HEK293 (cell line): ENCODE results near the gene ADGRG7.
"Not testable (repeated sequence)": the region's sequence is repeated elsewhere in the genome, so short reads cannot be mapped to it uniquely, and the experiment has no call there.

Experiments
- CTCF ChIA-PET: fragments of 350-600 bp; formaldehyde crosslinking; extraction: SDS; loops from one replicate; lab custom pipeline; 2021; ENCODE audit warnings: antibody characterized with exemption; lab: Yijun Ruan, JAX
- POLR2A ChIA-PET: fragments of 300-600 bp; formaldehyde crosslinking; extraction: SDS; loops from one replicate; lab custom pipeline; 2020; ENCODE audit warnings: antibody characterized with exemption, inconsistent platforms; lab: Yijun Ruan, JAX
- H3K27ac ChIP-seq: fragments of 200-500 bp; sonication (Bioruptor generic); 2 replicates; pipeline ENCODE4 v1.5.1; 2014; ENCODE audit warnings: low read depth, low read length, control low read depth, inconsistent platforms; ENCODE audit errors: extremely low read depth
- H3K36me3 ChIP-seq, 2 experiments: fragments of 200-500 bp in 1 of 2; sonication (Bioruptor generic) in 1 of 2; 1 replicate in 1 of 2; 2 replicates in 1 of 2; pipeline ENCODE4 v1.5.1; 2014 to 2017; ENCODE audit warnings: inconsistent platforms in 2 of 2, low read length in 2 of 2; ENCODE audit not compliant: control insufficient read depth in 2 of 2, insufficient read depth in 1 of 2
- H3K4me1 ChIP-seq: fragments of 200-500 bp; sonication (Bioruptor generic); 2 replicates; pipeline ENCODE4 v1.5.1; 2014; ENCODE audit warnings: mild to moderate bottlenecking, low read length, inconsistent platforms; ENCODE audit not compliant: control insufficient read depth, insufficient read depth
- H3K4me3 ChIP-seq: 2 replicates; pipeline ENCODE4 v1.5.1; 2011; ENCODE audit warnings: low read depth, mild to moderate bottlenecking, control low read depth, low read length, moderate library complexity
- H3K9me3 ChIP-seq: fragments of 200-500 bp; sonication (Bioruptor generic); 2 replicates; pipeline ENCODE4 v1.5.1; 2014; ENCODE audit warnings: low read depth, low read length, inconsistent platforms; ENCODE audit not compliant: control insufficient read depth, insufficient read depth
- MEIS1 ChIP-seq: sonication (generic); formaldehyde crosslinking; IDR thresholded peaks from 2 replicates; pipeline ENCODE4 v1.8.1; 2022; ENCODE audit warnings: missing genetic modification reagents, mild to moderate bottlenecking, borderline replicate concordance
- PATZ1 ChIP-seq: fragments of 450-650 bp; formaldehyde crosslinking; IDR thresholded peaks from 2 replicates; pipeline ENCODE4 v1.5.1; 2016; ENCODE audit warnings: missing biosample characterization, missing genetic modification characterization
- PRDM4 ChIP-seq: fragments of 450-650 bp; formaldehyde crosslinking; IDR thresholded peaks from 2 replicates; pipeline ENCODE4 v1.5.1; 2017; ENCODE audit warnings: missing biosample characterization, missing genetic modification characterization
- REST ChIP-seq: fragments of 450-650 bp; formaldehyde crosslinking; IDR thresholded peaks from 2 replicates; pipeline ENCODE4 v1.5.1; 2016; ENCODE audit warnings: missing biosample characterization, missing genetic modification characterization
- ZFP69B ChIP-seq: fragments of 450-650 bp; formaldehyde crosslinking; IDR thresholded peaks from 2 replicates; pipeline ENCODE4 v1.5.1; 2016; ENCODE audit warnings: missing biosample characterization, missing genetic modification characterization
- ZNF10 ChIP-seq: fragments of 450-650 bp; formaldehyde crosslinking; IDR thresholded peaks from 2 replicates; pipeline ENCODE4 v1.5.1; 2017; ENCODE audit warnings: missing biosample characterization, missing genetic modification characterization
- ZNF19 ChIP-seq: fragments of 450-650 bp; formaldehyde crosslinking; IDR thresholded peaks from 2 replicates; pipeline ENCODE4; 2016; ENCODE audit warnings: missing biosample characterization, missing genetic modification characterization, low read depth
- ZNF292 ChIP-seq: fragments of 450-650 bp; formaldehyde crosslinking; IDR thresholded peaks from 2 replicates; pipeline ENCODE4 v1.5.1; 2016; ENCODE audit warnings: low read depth, missing biosample characterization, missing genetic modification characterization, borderline replicate concordance
- ZNF350 ChIP-seq: fragments of 450-650 bp; formaldehyde crosslinking; IDR thresholded peaks from 2 replicates; pipeline ENCODE4 v1.5.0; 2017; ENCODE audit warnings: missing biosample characterization, mild to moderate bottlenecking, missing genetic modification characterization
- ZNF561 ChIP-seq: fragments of 450-650 bp; IDR thresholded peaks from 2 replicates; pipeline ENCODE4 v1.5.1; 2018; ENCODE audit warnings: missing biosample characterization, missing genetic modification characterization, borderline replicate concordance
- ZNF747 ChIP-seq: fragments of 450-650 bp; formaldehyde crosslinking; IDR thresholded peaks from 2 replicates; pipeline ENCODE4 v1.5.1; 2016; ENCODE audit warnings: missing biosample characterization, missing genetic modification characterization

ADGRG7 gene

GRCh38 chr3:100580147-100580546, 29.3 kb upstream of the ADGRG7 start:
- Histone ChIP-seq H3K27ac (no peak overlapping the region), H3K9me3 (no peaks in the 10 kb centered on the region), H3K4me1 (no peaks in the 10 kb centered on the region), H3K36me3 (no peaks in the 10 kb centered on the region)
- TF ChIP-seq ZFP69B (tag by site-specific recombination): no peak
- no peak for TF ChIP-seq ZNF350 (tag by site-specific recombination)
- no peak for TF ChIP-seq ZNF19 (tag by site-specific recombination)
- TF ChIP-seq ZNF747: no peak
- TF ChIP-seq ZNF10 (tag by site-specific recombination): no peak
- TF ChIP-seq MEIS1: no peak
- no peak for TF ChIP-seq PATZ1 (tag by site-specific recombination)
- TF ChIP-seq, all 188 proteins: peak for 0
- no peak overlapping the region for H3K4me3 ChIP-seq
- ChIA-PET CTCF (interaction anchor here (1.3 to 2.5 kb wide), 2 partner anchors 10 to 11 kb away, joined by 10 to 15 read pairs; no protein-coding TSS in a partner anchor), POLR2A (no interaction called here)

GRCh38 chr3:100581650-100582049, 27.8 kb upstream of the ADGRG7 start:
- TF ChIP-seq REST: no peak
- Histone ChIP-seq H3K9me3 (no peaks in the 10 kb centered on the region), H3K4me1 (no peaks in the 10 kb centered on the region), H3K4me3 (no peak overlapping the region), H3K27ac (no peak overlapping the region), H3K36me3 (no peaks in the 10 kb centered on the region)
- ChIA-PET POLR2A (no interaction called here), CTCF (interaction anchor here (0.7 to 2.5 kb wide), 2 partner anchors 8 to 119 kb away, joined by 3 to 15 read pairs; no protein-coding TSS in a partner anchor)

GRCh38 chr3:100582157-100582556, 27.2 kb upstream of the ADGRG7 start:
- CTCF ChIA-PET: interaction anchor here (0.7 kb wide), 1 partner anchor 119 kb away, joined by 3 read pairs; no protein-coding TSS in a partner anchor
- H3K36me3 ChIP-seq, H3K27ac ChIP-seq, H3K4me3 ChIP-seq, H3K4me1 ChIP-seq, H3K9me3 ChIP-seq, POLR2A ChIA-PET: not testable (repeated sequence)

- CTCF ChIA-PET: interaction anchor here (0.8 kb wide), 1 partner anchor 64 kb away, joined by 6 read pairs; no protein-coding TSS in a partner anchor
- POLR2A ChIA-PET: interaction anchor here (0.5 kb wide), 1 partner anchor 91 kb away, joined by 4 read pairs; no protein-coding TSS in a partner anchor
- TF ChIP-seq ZNF292 (tag by site-specific recombination) (no peak), PRDM4 (tag by site-specific recombination) (0 out of 2 replicates have a peak, but pooled peaks have one; percentile 14), ZNF561 (tag by site-specific recombination) (no peak)
- TF ChIP-seq, all 188 proteins: peak for 1
These were observed 25.2 kb upstream of the ADGRG7 start for GRCh38 chr3:100584101-100584660.

More at GRCh38 chr3:100584101-100584660, 25.2 kb upstream of the ADGRG7 start:
- Histone ChIP-seq H3K4me1 (no peaks in the 10 kb centered on the region), H3K4me3 (no peak overlapping the region), H3K9me3 (no peaks in the 10 kb centered on the region), H3K27ac (no peak overlapping the region), H3K36me3 (no peaks in the 10 kb centered on the region)
